Measurements from ENCODE around the gene HTD2.
A peak's percentile ranks its signal among the peaks of the same experiment; 100 is the strongest.

Gene HTD2

DNA sequence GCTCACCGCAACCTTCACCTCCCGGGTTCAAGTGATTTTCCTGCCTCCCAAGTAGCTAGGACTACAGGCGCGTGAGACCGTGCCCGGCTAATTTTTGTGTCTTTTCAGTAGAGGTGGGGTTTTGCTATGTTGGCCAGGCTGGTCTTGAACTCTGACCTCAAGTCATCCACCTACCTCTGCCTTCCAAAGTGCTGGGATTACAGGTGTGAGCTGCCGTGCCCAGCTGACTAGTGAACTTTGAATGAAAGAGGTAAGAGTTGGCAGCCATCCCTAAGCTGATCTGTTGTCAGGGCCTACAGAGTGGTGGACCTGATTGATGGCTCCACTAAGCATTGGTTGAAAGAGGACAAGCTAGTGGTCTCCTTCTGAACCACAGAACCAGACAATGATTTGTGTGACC is 41.7 kb downstream of the HTD2 start:
- H3K79me2 ChIP-seq (ENCODE audit: insufficient read depth, low read depth) = no peaks in the 10 kb centered on the region
- H3K4me3 ChIP-seq (IDR thresholded peaks at IDR 0.05; ENCODE audit: insufficient read depth, low read depth, low read length) = no peak overlapping the region
- no peaks in the 10 kb centered on the region for H3K27me3 ChIP-seq (ENCODE audit: insufficient read depth, low read depth)
- H3K9ac ChIP-seq = no peak overlapping the region
- H3K4me1 ChIP-seq (ENCODE audit: low read depth, poor library complexity, severe bottlenecking) = peaks cover 16% of the 10 kb centered on the region
- H4K20me1 ChIP-seq (ENCODE audit: insufficient read depth) = no peaks in the 10 kb centered on the region
- H2AFZ ChIP-seq (ENCODE audit: low read depth) = no peak overlapping the region
- TF ChIP-seq, protein P1, sequence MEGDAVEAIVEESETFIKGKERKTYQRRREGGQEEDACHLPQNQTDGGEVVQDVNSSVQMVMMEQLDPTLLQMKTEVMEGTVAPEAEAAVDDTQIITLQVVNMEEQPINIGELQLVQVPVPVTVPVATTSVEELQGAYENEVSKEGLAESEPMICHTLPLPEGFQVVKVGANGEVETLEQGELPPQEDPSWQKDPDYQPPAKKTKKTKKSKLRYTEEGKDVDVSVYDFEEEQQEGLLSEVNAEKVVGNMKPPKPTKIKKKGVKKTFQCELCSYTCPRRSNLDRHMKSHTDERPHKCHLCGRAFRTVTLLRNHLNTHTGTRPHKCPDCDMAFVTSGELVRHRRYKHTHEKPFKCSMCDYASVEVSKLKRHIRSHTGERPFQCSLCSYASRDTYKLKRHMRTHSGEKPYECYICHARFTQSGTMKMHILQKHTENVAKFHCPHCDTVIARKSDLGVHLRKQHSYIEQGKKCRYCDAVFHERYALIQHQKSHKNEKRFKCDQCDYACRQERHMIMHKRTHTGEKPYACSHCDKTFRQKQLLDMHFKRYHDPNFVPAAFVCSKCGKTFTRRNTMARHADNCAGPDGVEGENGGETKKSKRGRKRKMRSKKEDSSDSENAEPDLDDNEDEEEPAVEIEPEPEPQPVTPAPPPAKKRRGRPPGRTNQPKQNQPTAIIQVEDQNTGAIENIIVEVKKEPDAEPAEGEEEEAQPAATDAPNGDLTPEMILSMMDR (conservative IDR thresholded peaks at IDR 0.05; ENCODE audit: low read depth, low read length) = no peak
- H3K36me3 ChIP-seq (ENCODE audit: insufficient read depth) = no peaks in the 10 kb centered on the region
- no peak overlapping the region for H3K27ac ChIP-seq
- no peak overlapping the region for H3K4me2 ChIP-seq

DNA sequence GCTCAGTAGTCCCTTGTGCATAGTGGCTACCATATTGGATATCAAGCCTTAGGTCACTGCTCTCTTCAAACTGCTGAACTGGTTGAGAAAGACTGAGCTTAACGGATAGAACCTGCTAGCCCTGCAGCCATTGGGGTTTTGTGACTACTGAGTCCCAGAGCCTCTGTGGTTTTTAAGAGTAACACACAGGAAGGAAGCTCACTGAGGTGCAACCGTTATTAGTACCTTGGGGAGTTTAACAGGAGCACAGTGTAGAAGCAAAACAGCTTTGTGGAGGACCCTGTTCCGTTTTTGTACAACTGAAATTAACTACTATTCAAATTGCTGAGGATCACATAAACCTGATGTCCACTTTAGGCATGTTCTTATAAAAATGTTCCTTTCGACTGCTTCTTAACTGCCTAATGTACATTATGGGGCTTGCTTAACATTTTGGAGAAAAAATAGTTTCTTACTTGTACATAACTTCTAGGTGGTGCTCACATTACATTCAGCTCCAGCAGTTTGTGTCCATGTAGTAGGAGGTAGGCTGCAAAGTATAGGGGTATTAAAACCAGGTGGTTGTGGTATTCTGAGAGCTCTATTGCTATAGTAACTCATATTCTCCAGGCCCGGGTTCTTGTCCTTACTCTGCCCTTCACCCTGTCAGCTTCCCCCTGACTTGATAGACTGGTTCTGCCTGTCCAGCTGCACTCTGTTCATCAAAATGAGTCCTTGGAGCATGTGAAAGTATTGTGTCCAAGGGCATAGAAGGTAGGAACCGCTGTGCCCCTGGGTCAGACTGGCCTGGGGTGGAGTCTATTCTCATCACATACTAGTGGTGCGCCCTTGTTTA is 43.7 kb downstream of the HTD2 start:
- Histone ChIP-seq H3K4me1 (ENCODE audit: low read depth, poor library complexity, severe bottlenecking) (peaks cover 16% of the 10 kb centered on the region), H3K79me2 (ENCODE audit: insufficient read depth, low read depth) (no peaks in the 10 kb centered on the region), H3K36me3 (ENCODE audit: insufficient read depth) (no peaks in the 10 kb centered on the region), H3K9ac (no peak overlapping the region), H3K4me3 (IDR thresholded peaks at IDR 0.05; ENCODE audit: insufficient read depth, low read depth, low read length) (no peak overlapping the region), H4K20me1 (ENCODE audit: insufficient read depth) (no peaks in the 10 kb centered on the region), H3K27me3 (ENCODE audit: insufficient read depth, low read depth) (no peaks in the 10 kb centered on the region), H2AFZ (ENCODE audit: low read depth) (no peak overlapping the region), H3K27ac (no peak overlapping the region), H3K4me2 (no peak overlapping the region)
- TF ChIP-seq, protein P1 (conservative IDR thresholded peaks at IDR 0.05; ENCODE audit: low read depth, low read length) = no peak

DNA sequence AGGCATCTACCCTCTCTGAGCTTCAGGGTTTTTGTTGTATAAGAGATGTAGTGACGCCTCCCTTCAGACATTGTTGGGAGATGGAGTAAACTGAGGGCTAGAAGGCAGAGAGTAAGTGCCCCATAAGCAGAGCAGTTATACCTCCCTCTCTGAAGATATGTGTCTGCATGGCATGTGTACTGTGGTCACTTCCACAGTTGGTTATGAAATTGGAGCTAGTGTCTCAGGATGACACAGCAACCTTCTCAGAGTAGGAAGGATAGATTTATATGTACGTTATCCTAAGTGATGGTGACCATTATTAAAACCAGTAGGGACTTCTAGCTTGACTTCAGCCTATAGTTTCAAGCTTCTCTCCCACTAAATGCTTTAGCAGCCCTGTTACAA is 44.3 kb downstream of the HTD2 start:
- Histone ChIP-seq H3K9ac (no peak overlapping the region), H2AFZ (ENCODE audit: low read depth) (no peak overlapping the region), H3K27ac (0 out of 2 replicates have a peak overlapping the region, but pooled peaks have one; percentile 11), H3K4me3 (IDR thresholded peaks at IDR 0.05; ENCODE audit: insufficient read depth, low read depth, low read length) (no peak overlapping the region), H4K20me1 (ENCODE audit: insufficient read depth) (no peaks in the 10 kb centered on the region), H3K4me1 (ENCODE audit: low read depth, poor library complexity, severe bottlenecking) (peaks cover 16% of the 10 kb centered on the region), H3K79me2 (ENCODE audit: insufficient read depth, low read depth) (no peaks in the 10 kb centered on the region), H3K4me2 (no peak overlapping the region), H3K27me3 (ENCODE audit: insufficient read depth, low read depth) (no peaks in the 10 kb centered on the region), H3K36me3 (ENCODE audit: insufficient read depth) (no peaks in the 10 kb centered on the region)
- TF ChIP-seq, protein P1 (conservative IDR thresholded peaks at IDR 0.05; ENCODE audit: low read depth, low read length) = no peak

DNA sequence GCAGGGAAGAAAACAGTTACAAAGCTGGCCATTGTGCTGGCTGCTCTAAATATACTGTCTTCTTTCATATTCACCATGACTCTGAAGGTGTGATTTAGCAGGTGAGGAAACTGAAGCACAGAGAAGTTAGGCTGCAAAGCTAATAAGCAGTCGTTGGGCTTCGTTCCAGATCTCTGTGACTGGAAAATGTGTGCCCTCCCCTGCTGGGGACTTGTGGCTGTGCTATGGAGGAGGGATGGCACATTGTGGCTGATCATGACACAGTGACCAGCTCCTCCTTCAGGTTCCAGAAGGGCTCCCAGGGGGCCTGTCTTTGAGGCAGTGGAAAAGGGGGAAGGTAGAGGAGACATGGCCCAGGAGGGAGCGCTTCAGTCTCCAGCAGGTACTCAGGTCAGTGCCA is 45.6 kb downstream of the HTD2 start:
- TF ChIP-seq, protein P1 (conservative IDR thresholded peaks at IDR 0.05; ENCODE audit: low read depth, low read length) = no peak
- Histone ChIP-seq H4K20me1 (ENCODE audit: insufficient read depth) (no peaks in the 10 kb centered on the region), H3K4me2 (no peak overlapping the region), H3K79me2 (ENCODE audit: insufficient read depth, low read depth) (no peaks in the 10 kb centered on the region), H3K9ac (no peak overlapping the region), H3K36me3 (ENCODE audit: insufficient read depth) (no peaks in the 10 kb centered on the region), H3K27ac (no peak overlapping the region), H2AFZ (ENCODE audit: low read depth) (no peak overlapping the region), H3K4me3 (IDR thresholded peaks at IDR 0.05; ENCODE audit: insufficient read depth, low read depth, low read length) (no peak overlapping the region), H3K27me3 (ENCODE audit: insufficient read depth, low read depth) (no peaks in the 10 kb centered on the region), H3K4me1 (ENCODE audit: low read depth, poor library complexity, severe bottlenecking) (peaks cover 16% of the 10 kb centered on the region)

Data from KMS-11 (cell line).